KOPT-K1 (cell line): ENCODE data around the gene CECR2.

Experiments
- H3K27ac ChIP-seq: fragments of 200-600 bp; sonication (generic); 2 replicates; pipeline ENCODE4 v1.5.1; 2016; ENCODE audit warnings: antibody characterized with exemption, mild to moderate bottlenecking, low read depth, low read length; ENCODE audit not compliant: poor library complexity, severe bottlenecking
- H3K36me3 ChIP-seq: fragments of 200-600 bp; sonication (generic); 2 replicates; pipeline ENCODE4 v1.5.1; 2017; ENCODE audit warnings: antibody characterized with exemption, mild to moderate bottlenecking, low read length, moderate library complexity; ENCODE audit not compliant: insufficient read depth
- H3K9me3 ChIP-seq: fragments of 200-600 bp; sonication (generic); 2 replicates; pipeline ENCODE4 v1.5.1; 2017; ENCODE audit warnings: antibody characterized with exemption, low read length, mild to moderate bottlenecking; ENCODE audit not compliant: insufficient read depth, poor library complexity, severe bottlenecking

Gene CECR2

DNA sequence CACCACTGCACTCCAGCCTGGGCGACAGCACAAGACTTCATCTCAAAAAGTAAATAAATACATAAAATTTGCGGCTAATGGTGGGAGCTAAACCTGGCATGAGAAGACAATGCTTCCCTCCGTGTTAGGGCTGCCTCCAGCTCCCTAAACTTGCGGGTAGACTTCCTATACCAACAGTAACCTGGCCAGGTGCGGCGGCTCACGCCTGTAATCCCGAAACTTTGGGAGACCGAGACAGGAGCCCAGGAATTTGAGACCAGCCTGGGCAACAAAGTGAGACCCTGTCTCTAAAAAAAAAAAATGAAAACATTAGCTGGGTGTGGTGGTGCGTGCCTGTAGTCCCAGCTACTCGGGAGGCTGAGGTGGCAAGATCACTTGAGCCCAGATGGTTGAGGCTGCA, 219.3 kb downstream of the CECR2 start:
- H3K27ac ChIP-seq: no peak overlapping the region
- no peaks in the 10 kb centered on the region for H3K9me3 ChIP-seq
- H3K36me3 ChIP-seq: peaks cover 44% of the 10 kb centered on the region

DNA sequence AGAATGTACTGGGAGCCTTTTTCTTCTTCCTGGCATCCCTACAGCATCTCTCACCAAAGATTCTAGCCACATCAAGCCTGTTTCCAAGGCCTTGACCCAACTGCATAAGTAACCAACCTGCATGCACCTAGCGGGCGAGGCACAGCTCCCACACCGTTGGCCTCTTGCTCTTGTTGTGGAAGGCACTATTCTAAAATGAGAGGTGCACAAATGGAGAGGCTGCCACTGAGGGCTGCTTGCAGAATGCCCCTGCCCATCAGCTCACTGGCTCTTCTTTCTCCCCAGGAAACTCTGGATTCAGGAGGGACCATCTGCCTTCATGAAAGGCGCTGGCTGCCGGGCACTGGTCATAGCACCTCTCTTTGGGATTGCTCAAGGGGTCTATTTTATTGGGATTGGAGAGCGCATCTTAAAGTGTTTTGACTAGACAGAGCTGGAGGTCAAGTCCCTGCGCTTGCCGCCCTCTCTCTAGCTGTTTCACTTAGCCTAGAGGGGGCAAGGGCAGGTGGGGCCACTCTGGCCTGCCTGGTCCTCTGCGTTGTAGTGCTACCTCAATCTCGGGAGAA, 220.6 kb downstream of the CECR2 start:
- Histone ChIP-seq H3K36me3 (peaks cover 57% of the 10 kb centered on the region), H3K9me3 (no peaks in the 10 kb centered on the region), H3K27ac (no peak overlapping the region)

DNA sequence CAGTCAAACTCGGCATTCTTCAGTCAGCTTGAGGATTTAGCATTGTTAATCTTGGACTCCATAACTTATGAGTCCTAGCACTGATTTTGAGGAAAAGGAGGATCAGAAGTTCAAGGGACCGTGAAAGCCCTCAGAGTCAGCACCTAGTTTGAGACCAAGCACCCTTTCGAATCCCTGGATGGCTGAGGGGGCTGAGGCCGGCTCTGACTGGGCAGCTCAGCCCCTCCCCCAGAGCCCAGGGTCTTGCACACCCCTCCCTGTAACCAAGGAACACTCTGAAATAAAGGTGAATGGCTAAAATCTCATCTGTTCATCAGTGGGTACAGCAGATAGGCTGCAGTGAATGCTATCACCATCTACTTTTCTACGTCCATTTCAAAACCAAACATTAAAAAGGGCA, 221.3 kb downstream of the CECR2 start:
- Histone ChIP-seq H3K36me3 (peaks cover 63% of the 10 kb centered on the region), H3K27ac (no peak overlapping the region), H3K9me3 (no peaks in the 10 kb centered on the region)

DNA sequence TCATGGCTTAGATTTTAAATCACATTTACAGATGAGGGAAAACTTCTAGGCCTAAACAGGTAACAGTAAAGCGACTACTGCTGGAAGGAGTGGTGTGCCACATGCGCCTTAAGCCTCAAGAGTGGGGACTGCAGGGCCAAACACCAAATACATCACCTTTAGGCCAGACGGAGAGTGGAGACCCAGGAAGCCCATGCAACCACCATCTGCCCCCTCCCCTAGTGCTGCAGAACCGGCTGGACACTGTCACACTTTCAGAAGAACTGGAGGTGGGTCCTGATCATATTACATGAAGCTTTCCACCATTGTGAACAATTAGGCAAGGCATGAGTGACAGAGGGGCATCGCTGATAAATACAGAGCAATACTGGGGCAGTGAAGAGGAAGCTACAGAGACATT, 222.9 kb downstream of the CECR2 start:
- Histone ChIP-seq H3K9me3 (no peaks in the 10 kb centered on the region), H3K27ac (no peak overlapping the region), H3K36me3 (peaks cover 80% of the 10 kb centered on the region)

DNA sequence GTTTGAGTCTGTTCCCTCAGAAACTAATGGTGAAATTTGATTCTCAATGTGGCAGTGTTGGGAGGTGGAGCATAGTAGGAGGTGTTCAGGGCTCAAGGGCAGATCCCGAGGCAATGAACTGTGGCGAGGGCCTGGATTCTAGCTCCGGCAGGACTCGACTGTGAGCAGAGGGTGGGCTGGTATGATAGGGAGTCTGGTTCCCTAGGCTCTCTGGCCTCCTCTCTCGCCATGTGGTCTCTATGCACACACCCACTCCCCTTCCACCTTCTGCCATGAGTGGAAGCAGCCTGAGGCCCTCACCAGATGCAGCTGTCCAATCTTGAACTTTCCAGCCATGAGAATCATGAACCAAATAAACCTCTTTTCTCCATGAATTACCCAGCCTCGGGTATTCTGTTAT, 227.0 kb downstream of the CECR2 start:
- H3K9me3 ChIP-seq: no peaks in the 10 kb centered on the region
- peaks cover 100% of the 10 kb centered on the region for H3K36me3 ChIP-seq

DNA sequence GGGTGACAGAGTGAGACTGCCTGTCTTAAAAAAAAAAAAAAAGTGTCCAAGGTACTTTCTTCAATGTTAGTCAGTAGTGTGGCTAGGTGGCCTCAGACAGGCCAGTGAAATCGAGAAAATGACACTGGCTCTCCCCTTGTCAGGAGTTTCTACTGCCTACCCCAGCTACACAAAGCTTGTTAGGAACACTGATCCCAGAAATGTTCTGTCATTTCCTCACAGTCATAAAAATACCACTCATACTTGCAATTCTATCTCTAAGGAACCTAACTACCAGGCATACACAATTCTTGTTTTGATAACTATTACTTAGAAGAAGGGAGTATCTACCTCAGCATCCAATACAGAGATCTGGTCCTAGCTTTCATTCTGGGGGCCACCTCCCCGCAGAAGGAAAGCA, 228.0 kb downstream of the CECR2 start:
- Histone ChIP-seq H3K27ac (no peak overlapping the region), H3K9me3 (no peaks in the 10 kb centered on the region), H3K36me3 (peaks cover 94% of the 10 kb centered on the region)

More for the DNA sequence above, 227.0 kb downstream of the CECR2 start:
- H3K27ac ChIP-seq: no peak overlapping the region

DNA sequence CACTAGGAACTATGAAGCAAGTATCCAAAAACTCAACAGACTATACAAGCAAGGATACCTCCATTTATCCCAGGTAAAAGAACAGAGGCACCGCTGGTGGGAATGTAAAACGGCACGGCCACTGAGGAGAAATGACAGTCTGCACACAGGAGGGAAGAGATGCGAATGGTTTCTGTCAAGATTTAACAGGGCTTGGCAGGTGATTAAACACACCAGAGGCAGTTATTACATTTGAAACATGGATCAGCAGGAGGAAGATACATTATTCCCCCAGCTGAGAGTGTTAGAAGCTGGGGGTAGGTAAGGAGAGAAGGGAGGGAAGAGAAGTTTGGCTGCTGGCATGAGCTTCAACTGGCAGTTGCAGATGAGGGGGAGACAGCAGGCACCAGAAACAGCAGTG, 229.1 kb downstream of the CECR2 start:
- Histone ChIP-seq H3K36me3 (peaks cover 86% of the 10 kb centered on the region), H3K27ac (no peak overlapping the region), H3K9me3 (no peaks in the 10 kb centered on the region)

DNA sequence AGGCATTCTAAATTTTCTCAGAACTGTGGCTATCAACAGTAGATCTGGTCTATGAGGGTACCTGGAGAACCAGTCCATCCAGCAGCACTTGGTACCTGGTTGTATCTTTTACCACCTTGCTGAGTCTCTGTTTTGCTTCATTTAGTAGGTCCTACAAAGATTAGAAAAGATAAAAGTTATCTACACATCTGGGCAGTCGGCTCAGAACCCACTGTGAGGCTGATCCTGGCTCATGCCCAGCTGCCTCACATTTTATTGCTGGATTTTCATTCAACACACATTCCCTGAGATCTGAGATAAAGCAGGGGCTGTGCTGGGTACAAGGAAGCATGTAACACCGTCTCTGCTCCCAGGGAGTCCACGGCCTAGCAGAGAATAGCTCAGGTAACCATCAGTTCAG, 231.8 kb downstream of the CECR2 start:
- no peak overlapping the region for H3K27ac ChIP-seq
- H3K9me3 ChIP-seq: no peaks in the 10 kb centered on the region
- peaks cover 73% of the 10 kb centered on the region for H3K36me3 ChIP-seq

DNA sequence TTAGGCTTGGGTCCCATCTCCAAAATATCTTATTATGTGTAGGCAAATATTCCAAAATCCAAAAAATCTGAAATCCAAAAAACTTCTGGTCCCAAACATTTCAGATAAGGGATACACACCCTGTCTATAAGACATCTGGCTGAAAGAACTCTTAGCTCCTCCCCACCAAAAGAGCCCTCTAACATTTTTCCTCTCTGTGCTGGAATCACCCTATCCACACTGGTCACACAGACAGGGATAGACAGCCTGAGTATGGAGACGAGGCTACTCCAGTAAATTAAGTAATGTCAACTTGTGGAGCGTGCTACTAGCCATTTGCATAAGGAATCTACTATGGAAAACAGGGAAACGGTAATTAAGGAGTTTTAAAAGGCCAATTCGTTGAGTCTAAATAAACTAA, 234.4 kb downstream of the CECR2 start:
- peaks cover 72% of the 10 kb centered on the region for H3K36me3 ChIP-seq

DNA sequence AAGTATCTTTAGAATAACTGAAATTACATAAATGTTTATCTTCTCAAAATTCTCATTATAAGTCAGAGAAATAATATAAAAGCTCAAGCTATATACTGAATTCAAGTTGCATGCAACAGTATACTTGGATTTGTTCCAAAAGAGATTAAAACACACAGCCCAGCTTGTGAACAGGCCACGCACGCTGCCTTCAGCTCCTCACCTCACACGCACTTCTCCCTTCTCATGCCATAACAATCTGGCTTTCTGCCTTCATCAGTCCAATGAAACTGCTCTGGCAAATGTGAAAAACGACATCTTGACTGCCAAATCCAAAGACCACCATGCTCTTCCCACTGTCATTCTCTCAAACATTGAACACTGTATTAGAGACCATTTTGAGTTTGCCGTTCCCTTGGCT, 237.2 kb downstream of the CECR2 start:
- Histone ChIP-seq H3K9me3 (no peaks in the 10 kb centered on the region), H3K27ac (no peak overlapping the region), H3K36me3 (peaks cover 66% of the 10 kb centered on the region)

More for the DNA sequence above, 234.4 kb downstream of the CECR2 start:
- Histone ChIP-seq H3K27ac (no peak overlapping the region), H3K9me3 (no peaks in the 10 kb centered on the region)
